Inferior parietal cortex (tissue), 1 donor: ENCODE data around the gene SLC25A27.
"Not testable (repeated sequence)": the region's sequence is repeated elsewhere in the genome, so short reads cannot be mapped to it uniquely, and the experiment has no call there.

Experiments
- DNase-seq: peaks from one replicate; pipeline ENCODE4 v3.0.0-alpha.2; 2016; ENCODE audit errors: extremely low spot score

Gene SLC25A27, protein sequence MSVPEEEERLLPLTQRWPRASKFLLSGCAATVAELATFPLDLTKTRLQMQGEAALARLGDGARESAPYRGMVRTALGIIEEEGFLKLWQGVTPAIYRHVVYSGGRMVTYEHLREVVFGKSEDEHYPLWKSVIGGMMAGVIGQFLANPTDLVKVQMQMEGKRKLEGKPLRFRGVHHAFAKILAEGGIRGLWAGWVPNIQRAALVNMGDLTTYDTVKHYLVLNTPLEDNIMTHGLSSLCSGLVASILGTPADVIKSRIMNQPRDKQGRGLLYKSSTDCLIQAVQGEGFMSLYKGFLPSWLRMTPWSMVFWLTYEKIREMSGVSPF

DNA sequence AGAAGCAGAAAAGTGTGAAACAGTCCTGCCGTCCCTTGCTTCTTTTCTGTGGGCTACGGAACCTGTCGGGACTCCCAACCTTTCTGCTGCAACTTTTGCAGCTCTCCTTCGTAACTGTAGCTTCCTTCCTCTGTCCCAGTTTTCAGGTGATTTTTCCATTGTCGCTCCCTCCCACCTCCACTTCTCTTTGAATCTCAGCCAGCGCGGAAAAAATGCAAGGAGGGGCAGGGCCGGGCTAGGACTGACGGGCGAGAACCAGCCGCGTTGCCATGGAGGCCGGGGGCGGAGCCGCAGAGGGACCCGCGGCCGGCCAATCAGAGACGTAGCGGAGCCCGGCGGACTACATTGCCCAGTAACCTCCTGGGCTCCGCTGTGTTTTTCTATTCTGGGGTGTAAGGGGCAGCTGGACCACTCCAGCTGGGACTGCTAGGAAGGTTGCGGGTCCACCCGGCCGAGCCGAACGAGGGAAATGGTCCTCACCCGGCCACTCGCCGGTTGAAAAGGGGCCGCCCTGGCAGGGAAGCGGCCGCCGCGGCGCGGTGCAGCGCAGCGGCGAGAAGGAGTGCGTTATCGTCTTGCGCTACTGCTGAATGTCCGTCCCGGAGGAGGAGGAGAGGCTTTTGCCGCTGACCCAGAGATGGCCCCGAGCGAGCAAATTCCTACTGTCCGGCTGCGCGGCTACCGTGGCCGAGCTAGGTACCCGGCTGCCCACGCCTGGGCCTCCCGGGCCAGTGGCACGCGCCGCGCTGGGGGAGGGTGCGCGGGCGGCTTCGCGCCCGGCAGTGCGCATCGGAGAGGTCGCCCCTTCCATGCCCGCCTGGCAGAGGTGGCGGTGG lies at the start of gene SLC25A27, which contains the start of gene CYP39A1:
Gene SLC25A27 (plus strand): TSS at position 373 of the 836 bp plus-strand sequence. CDS start 218 bp downstream, at position 591.
Gene CYP39A1 (minus strand): TSS at position 216 of the 836 bp plus-strand sequence. CDS start 236 bp downstream, outside the sequence.
- DNase-seq, result peak; percentile 90

DNA sequence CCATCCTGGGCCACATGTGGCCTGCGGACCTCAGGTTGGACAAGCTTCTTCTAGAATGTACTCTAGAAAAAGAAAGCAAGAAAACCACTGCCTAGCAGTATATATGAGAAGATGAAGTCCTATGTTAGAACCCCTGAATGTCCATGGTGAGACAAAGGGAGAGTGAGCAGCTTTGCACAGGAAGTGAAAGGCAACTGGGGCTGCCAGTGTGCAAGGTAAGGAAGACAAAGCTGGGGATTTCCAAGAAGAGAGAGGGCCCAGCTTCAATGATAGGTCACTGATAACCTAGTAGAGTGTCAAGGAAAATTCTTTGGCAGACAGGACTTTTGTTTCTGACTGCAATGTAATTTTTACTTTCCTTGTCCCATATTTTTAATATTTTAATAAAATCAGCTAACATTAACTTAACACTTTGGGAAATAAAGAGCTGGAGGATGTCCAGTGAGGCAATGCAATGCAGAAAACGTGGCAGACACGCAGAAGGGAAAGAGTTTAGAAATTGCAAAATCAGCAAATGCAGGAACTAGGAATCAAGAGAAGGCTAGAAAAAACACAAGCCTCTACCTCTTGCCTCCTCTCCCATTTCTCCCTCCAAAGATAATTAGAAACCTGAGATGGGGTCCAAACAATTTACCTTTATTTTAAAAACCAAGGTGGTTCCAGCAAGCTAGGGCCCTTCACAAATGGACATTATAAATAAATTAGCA lies 47.5 kb upstream of the SLC25A27 start:
- DNase-seq, result no peak

DNA sequence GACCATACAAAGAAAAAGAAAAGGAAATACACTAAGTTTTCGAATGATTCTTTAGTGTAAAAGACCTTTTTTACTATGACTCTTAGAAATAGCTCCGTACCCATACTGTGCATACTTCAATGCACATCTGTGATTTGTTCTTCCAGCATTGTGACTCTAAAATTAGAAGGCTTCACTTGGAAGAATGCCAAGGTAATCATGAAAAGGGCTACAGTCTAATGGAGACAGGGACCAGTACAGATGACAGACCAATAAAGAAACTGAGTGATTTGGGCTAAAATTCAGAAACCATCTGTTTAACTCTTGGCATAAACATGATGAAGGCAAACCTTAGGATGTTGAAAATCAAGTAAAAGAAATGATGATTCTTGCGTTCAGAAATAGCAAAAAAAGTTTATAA lies 46.4 kb upstream of the SLC25A27 start:
- peak; percentile 72 for DNase-seq

DNA sequence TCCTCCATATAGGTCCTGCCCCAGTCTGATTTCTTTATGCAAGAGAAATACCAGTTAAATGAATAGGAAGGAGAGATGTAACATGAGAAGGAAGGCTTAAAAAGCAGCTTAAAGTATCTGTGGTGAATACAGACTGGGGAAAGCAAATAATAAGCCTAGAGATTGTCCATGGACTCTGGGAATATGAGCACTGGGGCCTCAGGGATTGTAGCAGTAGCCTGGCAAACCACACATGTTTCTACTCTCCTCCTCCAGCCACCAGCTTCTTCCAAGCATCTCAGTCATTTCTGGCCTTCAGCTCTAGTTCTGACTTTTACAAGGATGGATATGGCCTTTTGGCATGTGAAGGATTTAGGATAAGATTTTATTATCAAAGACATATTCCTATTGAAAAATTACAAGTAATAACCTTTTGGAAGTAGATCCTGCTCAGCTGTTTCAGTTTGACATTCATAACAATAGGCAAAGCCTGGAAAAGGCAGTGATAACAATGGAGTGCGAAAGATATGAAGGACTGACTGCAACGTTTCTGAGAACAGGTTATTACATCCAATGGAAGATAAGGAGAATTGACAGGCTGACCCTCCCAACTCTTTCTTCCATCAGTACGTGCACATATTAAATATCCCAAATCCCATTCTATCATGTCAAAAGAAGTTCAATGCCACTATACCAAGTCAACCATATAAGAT lies 41.8 kb upstream of the SLC25A27 start:
- DNase-seq, result no peak

DNA sequence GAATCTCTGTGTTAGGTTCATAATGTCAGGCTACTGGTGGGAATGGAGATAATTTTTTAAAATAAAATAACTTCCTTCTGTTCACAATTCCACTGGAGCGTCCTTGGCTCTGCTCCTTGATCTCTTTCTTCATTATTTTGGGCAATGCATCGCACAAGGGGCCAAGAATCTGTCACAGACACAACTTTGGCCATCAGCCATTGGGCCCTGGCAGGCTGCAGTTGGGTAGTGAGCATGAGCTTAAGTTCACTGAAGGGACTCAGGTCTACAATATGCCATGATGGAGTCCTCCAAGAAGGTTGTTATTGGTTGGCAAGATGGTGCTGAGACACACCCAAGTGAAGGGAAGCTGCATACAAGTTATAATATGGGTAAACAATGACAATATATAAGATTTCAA lies 40.1 kb upstream of the SLC25A27 start:
- DNase-seq, result no peak

DNA sequence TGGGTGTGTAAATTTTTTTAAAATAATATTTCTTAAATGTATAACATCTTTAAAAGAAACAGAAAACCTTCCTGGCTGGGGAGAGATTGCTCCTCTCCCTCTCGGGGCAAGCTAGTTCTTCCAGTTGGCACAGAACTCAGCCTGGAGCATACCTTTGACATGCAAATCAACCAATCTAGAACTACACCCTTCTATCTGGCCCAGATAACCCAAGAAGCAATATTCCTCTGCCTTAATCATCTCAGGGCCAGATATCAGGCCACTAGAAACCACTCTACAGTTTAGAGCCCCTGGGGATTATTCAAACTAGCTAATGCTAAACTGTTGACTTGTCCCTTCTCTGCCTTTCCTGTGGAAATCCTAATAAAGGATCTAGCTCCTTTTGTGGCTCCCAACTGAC lies 34.0 kb upstream of the SLC25A27 start:
- no peak for DNase-seq

DNA sequence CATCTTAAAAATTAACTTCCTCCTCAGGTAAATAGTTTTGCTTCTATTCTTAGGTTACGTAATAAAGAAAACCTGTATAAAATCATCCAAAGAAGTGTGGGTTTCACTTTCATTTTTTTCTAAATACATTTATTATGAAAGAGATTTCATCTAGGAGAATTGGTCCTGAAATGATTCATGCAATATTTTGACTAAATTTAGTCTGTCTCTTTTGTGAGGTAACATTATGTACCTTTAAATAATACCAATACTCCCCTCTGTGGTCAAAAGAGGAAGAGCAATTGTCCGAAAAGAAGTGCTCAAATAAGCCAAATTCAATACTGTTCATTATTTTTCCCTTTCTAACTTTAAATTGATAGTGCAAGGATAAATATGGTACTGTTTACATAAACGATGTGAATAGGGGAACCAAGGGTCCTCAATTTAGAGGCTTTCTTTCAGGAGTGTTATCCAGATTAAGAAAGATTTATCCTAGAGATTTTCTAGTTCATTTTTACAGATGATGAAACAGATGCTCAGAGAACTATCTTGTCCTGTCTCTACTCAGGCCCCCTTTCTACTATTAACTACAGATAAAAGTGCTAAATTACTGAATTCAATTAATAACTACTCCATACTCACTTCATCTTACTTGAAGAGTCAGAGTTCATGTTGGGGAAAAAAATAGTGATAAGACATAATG lies 26.4 kb upstream of the SLC25A27 start:
- peak; percentile 85 for DNase-seq

DNA sequence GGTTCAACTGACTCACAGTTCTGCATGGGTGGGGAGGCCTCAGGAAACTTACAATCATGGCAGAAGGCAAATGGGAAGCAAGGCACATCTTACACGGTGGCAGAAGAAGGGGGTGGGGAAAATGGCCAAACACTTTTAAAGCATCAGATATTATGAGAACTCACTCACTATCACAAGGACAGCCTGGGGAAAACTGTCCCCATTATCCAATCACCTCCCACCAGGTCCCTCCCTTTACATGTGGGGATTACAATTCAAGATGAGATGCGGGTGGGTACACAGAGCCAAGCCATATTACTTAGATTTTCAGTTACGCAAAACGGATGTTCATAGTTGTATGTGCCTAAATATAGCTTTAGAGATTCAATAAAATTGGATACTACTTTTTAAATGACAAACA lies 25.8 kb upstream of the SLC25A27 start:
- no peak for DNase-seq

DNA sequence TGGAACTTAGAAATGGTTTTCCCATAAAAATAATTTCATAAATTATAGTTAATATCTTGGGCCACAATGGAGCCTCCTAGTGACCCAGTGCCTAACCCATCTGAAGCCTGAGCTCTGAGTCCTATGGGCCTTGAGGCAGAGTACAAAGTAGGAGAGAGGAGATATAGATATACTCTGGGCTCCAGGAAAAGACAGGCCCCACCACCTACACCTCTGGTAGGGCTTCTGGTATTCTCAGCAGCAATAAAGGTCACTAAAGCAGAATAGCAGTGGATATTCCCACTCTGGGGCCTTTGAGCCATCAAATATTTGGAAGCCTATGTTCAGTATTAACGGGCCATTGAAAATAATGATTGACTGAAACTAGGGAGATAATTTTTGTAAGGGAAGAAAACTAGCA lies 24.3 kb upstream of the SLC25A27 start:
- DNase-seq, result no peak

DNA sequence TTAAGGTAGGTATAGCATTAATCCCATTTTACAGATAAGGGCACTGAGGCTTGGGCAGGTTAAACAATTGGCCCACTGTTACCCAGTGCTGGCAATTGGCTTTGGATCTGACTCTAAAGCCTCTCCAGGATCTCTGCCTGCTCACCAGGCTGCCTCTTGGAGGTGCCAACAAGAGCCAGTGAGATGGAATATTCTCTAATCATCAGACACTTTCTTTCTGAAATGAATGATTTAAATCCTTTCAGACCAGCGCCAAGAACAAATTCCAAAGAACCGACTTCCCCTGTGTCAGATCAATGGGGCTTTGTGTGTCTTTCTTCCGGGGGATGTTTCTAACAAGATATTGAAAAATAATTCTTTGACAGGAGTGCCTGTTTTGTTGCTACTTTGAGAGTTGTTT lies 23.8 kb upstream of the SLC25A27 start:
- DNase-seq, result no peak

DNA sequence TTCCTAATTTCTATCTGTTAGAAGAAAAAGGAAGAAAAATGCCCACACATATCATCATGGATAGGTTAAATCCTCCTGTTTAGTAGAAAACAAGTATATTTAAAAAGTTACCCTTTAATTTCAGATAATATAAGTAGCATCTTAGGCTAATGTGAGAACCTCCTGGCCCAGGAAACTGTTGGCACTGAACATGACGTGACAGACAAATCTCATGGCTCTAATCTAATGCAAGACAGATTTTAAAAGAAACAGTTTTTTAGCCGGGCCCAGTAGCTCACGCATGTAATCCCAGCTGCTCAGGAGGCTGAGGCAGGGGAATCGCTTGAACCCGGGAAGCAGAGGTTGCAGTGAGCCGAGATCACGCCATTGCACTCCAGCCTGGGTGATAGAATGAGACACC lies 23.1 kb upstream of the SLC25A27 start:
- DNase-seq, result no peak

DNA sequence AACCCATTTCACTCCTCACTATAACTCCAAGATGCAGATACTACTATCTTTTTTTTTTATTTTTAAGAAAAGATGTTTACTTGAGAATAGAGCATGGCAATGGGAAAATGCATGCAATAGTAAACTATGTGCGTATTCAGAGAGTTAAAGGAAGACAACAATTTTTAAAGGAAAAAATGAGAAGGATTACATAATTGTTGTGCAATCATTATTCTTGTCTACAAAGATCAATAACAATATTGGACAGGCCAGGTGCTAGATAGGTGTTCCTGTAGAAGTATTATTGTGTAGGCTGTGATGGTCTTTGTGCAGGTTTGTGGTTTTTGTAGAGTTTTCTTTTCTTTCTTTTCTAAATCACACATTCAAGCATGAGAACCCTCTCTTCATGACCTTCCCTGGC lies 20.7 kb upstream of the SLC25A27 start:
- DNase-seq, result no peak

DNA sequence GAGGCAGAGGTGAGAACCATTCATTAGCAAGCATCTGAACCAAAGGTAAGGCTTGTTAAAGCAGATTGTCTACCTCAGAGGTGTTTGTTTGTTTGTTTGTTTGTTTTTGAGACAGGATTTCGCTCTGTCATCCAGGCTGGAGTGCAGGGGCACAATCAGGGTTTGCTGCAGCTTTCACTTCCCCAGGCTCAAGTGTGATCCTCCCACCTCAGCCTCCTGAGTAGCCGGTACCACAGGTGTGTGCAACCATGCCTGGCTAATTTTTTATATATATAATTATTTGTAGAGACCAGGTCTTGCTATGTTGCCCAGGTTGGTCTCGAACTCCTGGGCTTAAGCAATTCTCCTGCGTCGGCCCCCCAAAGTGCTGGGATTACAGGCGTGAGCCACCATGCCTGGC lies 17.3 kb upstream of the SLC25A27 start:
- no peak for DNase-seq

DNA sequence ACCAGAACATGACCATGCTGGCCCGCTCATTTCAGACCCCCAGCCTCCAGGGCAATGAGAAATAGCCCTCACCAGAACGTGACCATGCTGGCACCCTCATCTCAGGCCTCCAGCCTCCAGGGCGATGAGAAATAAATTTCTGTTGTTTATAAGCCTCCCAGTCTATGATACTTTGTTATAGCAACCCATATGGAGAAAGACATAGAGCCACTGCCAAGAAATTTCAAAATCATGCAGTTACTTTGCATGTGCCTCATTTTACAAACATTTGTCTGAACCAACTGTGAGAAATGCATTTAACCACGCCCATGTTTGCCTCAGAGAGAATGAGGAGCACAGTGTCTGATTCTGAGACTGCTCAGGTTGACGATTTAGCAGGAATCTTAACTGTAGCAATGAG lies 15.6 kb upstream of the SLC25A27 start:
- no peak for DNase-seq

DNA sequence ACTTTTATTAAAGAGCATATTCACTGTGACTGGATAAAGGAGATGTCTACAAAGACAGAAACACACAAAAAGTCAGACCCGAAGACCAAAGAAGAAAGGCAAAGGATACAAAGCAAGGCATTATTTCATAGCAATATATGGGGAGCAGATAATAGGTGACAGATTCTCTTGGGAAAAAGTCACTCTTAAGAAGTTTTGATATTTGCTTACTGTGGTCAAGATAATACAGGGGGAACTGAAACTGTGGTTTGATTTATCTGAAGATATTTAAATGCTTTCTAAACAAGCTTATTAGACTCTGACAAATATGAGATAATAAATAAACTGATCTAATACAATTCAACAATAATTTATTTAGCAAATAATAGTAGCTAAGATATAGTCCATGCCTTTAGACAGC lies 14.8 kb upstream of the SLC25A27 start:
- no peak for DNase-seq

DNA sequence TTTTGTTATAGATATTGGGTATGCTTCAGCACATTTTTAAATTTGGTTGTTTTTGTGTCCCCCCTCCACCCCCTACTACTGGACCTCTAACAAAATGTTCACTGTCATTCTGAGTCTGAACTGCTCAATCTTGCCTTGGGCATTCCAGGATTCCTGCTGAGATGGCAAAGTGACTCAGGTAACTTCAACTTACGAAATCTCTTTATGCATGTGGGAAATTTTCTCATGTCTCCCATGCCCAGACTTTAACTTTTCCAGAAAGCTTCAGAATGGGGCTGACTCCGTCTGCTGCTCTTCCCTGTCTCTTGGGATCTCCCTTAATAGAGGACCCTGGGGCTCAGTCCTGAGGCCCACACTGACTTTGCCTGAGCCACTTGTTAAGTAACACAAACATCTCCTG lies 14.1 kb upstream of the SLC25A27 start:
- DNase-seq, result no peak

DNA sequence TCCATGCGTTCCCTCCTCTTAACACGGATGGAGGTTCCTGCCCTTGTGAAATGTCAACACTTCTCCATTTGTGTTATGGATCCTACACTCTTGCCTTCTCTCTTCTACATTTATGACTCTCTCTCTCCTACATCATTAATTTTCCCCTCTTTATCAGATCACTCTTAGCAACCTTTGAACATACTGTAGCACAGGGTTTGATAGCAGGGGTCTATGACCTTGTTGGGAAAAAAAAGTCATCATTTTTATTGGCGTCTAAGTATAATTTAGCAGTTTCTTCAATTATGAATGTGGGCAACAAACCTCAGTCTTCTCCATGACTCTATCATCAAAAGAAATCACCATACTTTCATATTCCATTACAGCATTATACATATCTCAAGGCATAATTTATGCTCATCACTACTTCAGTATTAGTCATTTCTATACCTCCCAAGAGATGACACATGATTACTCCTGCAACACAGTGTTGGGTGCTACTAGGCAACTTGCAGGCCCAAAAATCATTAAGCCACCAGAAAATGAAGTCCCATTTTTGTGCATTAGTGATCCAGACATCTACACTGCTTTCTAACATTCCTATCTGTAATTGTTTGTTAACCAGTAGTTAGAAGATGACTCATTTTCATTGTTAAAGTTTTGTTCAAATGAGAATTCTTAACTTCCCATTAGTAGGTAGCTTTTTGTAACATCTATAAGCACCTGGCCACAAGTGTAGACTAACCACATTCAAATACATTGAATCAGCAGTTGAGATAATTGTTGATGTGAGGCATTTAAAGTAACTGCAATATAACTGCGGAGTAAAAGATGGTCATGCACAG lies 9.6 kb upstream of the SLC25A27 start:
- no peak for DNase-seq

DNA sequence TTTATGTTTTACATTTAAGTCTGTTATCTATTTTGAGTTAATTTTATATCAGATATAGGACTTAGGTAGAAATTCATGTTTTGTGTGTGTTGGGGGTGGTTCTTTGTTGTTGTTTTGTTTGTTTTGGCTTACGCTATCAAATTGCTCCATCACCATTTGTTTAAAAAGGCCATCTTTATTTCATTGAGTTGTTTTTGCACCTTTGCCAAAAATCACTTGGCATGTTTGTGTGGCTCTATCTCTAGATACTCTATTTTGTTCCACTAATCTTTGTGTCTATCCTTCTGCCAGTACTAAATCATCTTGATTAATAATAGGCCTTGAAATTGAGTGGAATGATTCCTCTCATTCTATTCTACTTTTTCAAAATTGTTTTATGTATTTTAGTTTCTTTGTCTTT lies 7.5 kb upstream of the SLC25A27 start:
- DNase-seq, result no peak

DNA sequence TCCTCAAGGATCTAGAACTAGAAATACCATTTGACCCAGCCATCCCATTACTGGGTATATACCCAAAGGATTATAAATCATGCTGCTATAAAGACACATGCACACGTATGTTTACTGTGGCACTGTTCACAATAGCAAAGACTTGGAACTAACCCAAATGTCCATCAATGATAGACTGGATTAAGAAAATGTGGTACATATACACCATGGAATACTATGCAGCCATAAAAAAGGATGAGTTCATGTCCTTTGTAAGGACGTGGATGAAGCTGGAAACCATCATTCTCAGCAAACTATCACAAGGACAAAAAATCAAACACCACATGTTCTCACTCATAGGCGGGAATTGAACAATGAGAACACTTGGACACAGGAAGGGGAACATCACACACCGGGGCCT lies 4.7 kb upstream of the SLC25A27 start:
- DNase-seq, result not testable (repeated sequence)

DNA sequence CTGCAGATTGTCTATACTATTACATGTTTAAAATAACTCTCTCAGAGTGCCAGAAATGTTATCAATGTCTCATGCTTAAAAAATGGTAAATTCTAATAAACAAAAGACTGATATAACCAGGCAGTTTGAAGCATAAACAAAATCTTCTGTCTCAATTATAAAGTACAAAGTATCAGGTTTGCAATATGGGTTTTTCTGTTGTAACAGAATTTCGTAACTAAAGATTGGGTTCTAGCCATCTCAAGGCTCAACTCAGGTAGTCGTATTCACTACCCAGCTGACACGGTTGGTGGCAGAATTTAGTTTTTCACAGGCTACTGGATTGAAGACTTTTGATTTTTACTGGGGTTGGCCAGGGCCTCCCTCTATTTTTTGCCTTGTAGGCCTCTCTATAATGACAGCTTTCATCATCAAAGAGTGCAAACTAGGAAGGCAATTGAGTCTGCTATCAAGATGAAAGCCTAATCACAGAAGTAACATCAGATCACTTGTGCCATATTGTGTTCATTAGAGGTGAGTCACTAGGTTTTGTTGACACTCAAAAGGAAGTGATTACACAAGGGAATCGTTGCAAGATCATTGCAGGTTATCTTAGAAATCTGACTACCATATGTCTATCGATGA lies 3.8 kb upstream of the SLC25A27 start:
- no peak for DNase-seq
